Activated CD4-positive, alpha-beta memory T cell treated with anti-CD3 and anti-CD28 coated beads for 36 hours (primary cell): ENCODE measurements around the gene PRDM16. TPM values are rescaled to one million over a fixed set of nuclear protein-coding genes. Genes with fewer than 3 reads are reported as not detected.

ENCODE experiments used
- CTCF ChIA-PET: fragments of 350-600 bp; sonication (Branson Sonifier 250); formaldehyde crosslinking; loops from one replicate; lab custom pipeline; 2021; ENCODE audit warnings: antibody characterized with exemption, inconsistent platforms; lab: Charles Lee
- POLR2A ChIA-PET: fragments of 350-600 bp; sonication (Branson Sonifier 250); formaldehyde crosslinking; loops from one replicate; lab custom pipeline; 2021; ENCODE audit warnings: antibody characterized with exemption; lab: Charles Lee
- DNase-seq: peaks from one replicate; pipeline ENCODE4 v3.0.0-alpha.2; 2020
- H3K27ac Mint-ChIP-seq: one replicate; pipeline ENCODE4 v1.8.0; 2021; ENCODE audit warnings: mixed read lengths
- H3K27me3 Mint-ChIP-seq: one replicate; pipeline ENCODE4 v1.8.0; 2021; ENCODE audit warnings: mixed read lengths
- H3K36me3 Mint-ChIP-seq: one replicate; pipeline ENCODE4 v1.8.0; 2021; ENCODE audit warnings: mixed read lengths
- H3K4me1 Mint-ChIP-seq: one replicate; pipeline ENCODE4 v1.8.0; 2021; ENCODE audit warnings: low read depth, mixed read lengths
- H3K4me3 Mint-ChIP-seq: one replicate; pipeline ENCODE4 v1.8.0; 2021; ENCODE audit warnings: mild to moderate bottlenecking, mixed read lengths
- H3K9me3 Mint-ChIP-seq: one replicate; pipeline ENCODE4 v1.8.0; 2021; ENCODE audit warnings: mixed read lengths
- intact Hi-C: fragments of 100-400 bp; cut with micrococcal nuclease; formaldehyde crosslinking; loops from one replicate; pipeline ENCODE4 v1.15.1; 2023
- total RNA-seq, 2 experiments: library from RNA; stranded (reverse); gene quantifications; one replicate each; pipeline ENCODE4 v1.2.3, GENCODE V29; 2021

Gene PRDM16
- total RNA-seq, 2 experiments from 2014 or later, result not detected

DNA sequence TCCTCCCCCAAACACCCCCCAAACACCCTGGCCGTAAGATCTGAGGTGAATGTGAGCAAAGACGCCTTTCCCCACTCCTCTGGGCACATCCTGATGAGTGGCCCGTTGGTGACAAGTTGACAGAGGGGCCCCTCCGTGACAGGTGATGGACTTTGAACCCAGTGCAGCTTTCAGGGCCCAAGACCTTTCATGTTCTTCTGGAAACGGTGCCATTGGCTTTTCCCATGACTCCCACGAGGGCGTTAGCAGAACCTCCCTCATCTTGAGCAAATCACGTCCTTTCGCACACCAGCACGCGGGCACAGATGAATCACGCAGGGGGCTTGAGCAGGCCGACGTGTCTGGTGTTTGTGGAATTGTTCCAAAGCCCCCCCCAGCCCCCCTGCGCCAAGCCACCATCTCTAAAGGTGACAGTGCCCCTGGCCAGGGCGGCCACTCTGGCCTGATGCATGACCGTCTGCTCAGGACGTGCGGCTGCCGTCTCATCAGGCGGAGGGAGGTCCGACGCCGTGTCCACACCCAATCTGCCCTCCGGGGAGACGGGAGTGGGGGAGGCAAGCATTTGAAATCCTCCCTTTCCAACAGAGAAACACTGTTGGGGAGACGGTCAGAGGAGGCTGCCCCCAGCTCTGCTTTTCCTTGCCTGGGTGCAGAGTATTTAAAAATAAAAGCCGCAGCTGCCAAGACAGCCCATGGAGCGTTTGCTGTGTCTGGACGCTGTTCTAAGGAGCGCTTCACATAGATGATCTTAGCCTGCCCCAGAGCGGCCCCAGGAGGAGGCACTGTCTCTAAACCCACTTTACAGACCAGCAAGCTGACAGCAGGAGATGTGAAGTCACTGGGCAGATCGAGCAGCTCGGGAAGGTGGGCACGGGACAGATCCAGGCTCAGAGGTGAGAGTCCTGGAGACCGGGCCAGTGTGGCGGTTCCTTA lies 287.2 kb downstream of the PRDM16 start:
- peaks cover 2% of the 10 kb centered on the region for H3K27me3 Mint-ChIP-seq
- no peak overlapping the region for H3K4me3 Mint-ChIP-seq
- POLR2A ChIA-PET, result no interaction called here
- no peak for DNase-seq
- H3K27ac Mint-ChIP-seq, result no peak overlapping the region
- H3K9me3 Mint-ChIP-seq, result no peaks in the 10 kb centered on the region
- CTCF ChIA-PET, result no interaction called here
- no peaks in the 10 kb centered on the region for H3K4me1 Mint-ChIP-seq
- intact Hi-C loops, result no loop called here
- no peaks in the 10 kb centered on the region for H3K36me3 Mint-ChIP-seq

DNA sequence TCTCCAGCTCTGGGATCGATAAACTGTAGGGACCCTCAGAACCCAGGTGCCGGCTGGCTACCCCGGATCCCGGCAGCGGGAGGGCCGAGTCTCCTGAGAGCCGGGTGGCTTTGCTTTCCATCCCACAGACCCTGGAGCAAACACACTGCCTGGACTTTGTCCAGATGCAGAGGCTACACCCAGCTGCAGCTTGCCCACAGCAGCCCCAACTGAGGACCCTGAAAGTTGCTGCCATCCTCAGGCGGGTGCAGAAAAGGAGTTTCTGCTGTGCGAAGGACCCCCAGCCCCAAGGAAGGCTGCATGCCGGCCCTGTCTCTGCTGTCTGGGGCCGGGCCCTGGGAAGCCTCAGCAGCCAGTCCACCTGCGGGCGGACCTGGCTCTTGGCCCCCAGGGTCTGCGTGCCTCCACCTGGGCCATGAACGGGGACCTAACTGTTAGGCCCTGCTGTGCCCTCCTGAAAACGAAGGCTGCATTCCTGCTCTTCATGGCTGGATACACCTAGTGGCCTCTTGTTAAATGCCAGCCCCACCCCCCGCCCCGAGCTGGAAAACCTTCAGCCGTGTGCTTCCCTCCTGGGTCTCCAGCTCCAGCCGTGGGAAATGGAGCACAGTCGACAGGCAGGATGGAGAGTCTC lies 287.9 kb downstream of the PRDM16 start:
- CTCF ChIA-PET, result no interaction called here
- no peak overlapping the region for H3K4me3 Mint-ChIP-seq
- POLR2A ChIA-PET, result no interaction called here
- H3K27me3 Mint-ChIP-seq, result peaks cover 6% of the 10 kb centered on the region
- no peaks in the 10 kb centered on the region for H3K9me3 Mint-ChIP-seq
- intact Hi-C loops, result no loop called here
- no peak for DNase-seq
- no peaks in the 10 kb centered on the region for H3K36me3 Mint-ChIP-seq
- H3K4me1 Mint-ChIP-seq, result no peaks in the 10 kb centered on the region
- H3K27ac Mint-ChIP-seq, result no peak overlapping the region

DNA sequence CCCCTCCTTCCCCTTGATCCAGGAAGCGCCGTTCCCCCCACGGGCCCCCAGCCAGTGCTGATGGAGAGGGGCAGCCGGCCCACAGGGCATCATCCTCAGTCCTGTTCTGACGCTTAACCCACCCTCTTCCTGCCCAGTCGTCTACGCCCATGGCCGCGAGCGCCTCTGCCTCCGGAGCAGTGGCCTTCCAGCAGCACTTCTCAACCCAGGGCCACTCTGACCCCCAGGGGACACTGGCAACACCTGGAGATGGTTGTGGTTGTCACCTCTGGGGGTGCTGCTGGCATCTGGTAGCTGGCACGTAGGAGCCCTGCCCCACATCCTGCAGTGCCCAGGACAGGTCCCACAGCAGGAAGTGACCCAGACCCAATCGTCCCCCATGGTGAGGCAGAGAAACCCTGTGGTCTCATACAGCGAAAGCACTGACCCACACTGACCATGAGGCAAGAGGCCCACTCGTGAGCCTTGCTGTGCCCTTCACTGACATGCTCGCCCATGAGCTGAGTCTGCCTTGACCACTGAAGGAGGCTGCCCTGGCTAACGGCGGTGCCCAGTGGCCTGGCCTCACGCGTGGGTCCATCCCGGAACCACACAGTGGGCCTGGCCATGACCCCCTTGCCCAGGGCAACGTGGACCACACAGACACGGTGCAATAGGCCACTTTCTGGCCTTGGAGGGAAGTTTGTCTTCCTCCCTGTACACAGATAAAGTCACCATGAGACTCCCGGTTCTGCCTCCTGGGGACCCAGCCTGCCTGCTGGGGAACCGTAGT lies 288.7 kb downstream of the PRDM16 start:
- intact Hi-C loops, result no loop called here
- CTCF ChIA-PET, result no interaction called here
- H3K4me3 Mint-ChIP-seq, result no peak overlapping the region
- no peak for DNase-seq
- H3K27ac Mint-ChIP-seq, result no peak overlapping the region
- no peaks in the 10 kb centered on the region for H3K4me1 Mint-ChIP-seq
- H3K27me3 Mint-ChIP-seq, result peaks cover 6% of the 10 kb centered on the region
- H3K36me3 Mint-ChIP-seq, result no peaks in the 10 kb centered on the region
- H3K9me3 Mint-ChIP-seq, result no peaks in the 10 kb centered on the region
- POLR2A ChIA-PET, result no interaction called here

DNA sequence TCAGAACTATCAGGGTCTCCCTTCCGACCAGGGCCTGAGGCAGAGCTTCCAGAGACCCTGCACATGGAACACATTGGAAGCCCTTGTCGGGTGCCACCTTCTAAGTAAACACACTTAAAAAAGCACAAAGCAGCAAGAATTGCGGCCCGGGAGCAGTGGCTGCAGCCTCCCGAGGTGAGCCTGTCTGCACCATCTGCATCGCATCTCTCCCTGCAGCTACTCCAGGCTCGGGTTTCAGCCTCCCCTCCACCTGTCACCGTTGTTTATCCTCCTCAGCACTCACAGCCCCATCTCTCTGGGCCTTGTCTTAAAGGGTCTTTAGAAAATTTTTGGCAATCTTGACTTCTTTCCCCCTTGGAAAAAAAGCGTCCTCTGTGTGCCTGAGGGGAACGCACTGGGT lies 290.3 kb downstream of the PRDM16 start:
- DNase-seq, result no peak
- Mint-ChIP-seq H3K4me3 (no peak overlapping the region), H3K9me3 (no peaks in the 10 kb centered on the region), H3K27me3 (peaks cover 12% of the 10 kb centered on the region), H3K27ac (no peak overlapping the region), H3K4me1 (no peaks in the 10 kb centered on the region), H3K36me3 (no peaks in the 10 kb centered on the region)
- CTCF ChIA-PET, result no interaction called here
- intact Hi-C loops, result no loop called here
- POLR2A ChIA-PET, result no interaction called here

DNA sequence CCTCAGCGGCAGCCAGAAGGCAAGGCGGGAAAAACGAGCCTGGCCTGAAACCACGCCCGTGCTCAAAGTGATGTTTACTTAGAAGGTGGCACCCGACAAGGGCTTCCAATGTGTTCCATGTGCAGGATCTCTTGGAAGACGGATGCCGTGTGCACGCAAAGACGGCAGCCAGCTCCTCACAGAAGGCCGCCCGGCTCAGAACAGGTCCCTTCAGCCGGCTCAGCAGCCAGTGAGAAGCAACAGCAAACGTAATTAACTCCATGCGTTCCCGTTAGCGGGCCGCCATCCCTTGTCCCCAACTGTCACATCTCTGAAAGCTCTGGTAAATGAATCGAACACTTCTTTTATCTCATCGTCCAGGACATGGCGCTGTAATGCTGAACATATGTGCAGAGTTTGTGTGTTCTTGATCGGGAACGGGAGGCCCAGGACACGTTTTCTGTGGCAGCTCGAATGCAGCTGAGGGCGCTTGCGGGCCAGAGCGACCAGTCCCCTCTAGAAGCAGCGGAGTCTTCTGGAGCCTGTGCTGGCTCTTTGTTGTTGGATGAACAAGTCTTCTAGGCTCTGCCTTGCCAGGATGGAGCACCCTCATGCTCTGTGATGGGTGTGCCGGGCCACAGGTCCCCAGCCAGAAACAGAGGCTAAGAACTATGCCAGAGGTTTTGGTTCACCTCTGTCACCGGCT lies 290.9 kb downstream of the PRDM16 start:
- no peak overlapping the region for H3K4me3 Mint-ChIP-seq
- POLR2A ChIA-PET, result no interaction called here
- H3K36me3 Mint-ChIP-seq, result no peaks in the 10 kb centered on the region
- no peak overlapping the region for H3K27ac Mint-ChIP-seq
- no peaks in the 10 kb centered on the region for H3K9me3 Mint-ChIP-seq
- peaks cover 12% of the 10 kb centered on the region for H3K27me3 Mint-ChIP-seq
- no peak for DNase-seq
- no peaks in the 10 kb centered on the region for H3K4me1 Mint-ChIP-seq
- CTCF ChIA-PET, result no interaction called here
- intact Hi-C loops, result no loop called here

DNA sequence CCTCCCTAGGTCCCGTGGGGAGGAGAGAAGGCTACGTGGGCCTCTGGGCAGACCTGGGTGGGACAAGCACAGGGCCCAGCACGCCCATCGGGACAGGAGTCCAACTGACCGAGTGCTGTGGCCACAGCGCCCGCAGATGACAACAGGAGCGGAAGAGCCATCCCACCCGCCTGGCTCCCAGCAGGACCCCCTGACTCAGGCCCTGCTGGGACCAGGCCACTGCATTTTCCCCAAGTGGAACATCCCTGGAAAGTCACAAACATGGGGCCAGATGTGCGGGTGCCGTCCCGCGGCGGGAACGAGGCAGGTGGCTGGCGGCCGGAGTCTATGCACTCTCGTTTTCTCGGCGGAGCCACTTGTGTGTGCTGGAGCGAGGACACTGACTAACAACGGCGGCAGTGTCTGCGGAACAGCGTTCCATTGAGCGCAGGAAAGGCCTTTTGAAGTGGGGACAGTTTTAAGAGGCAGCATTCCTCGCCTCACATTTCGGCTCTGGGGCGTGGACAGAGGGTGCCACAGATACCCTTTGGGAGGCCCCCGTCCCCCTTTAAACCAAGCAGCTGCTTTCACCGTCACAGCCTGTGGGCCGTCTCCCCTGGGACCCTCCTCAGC lies 291.7 kb downstream of the PRDM16 start:
- no peak for DNase-seq
- no peak overlapping the region for H3K4me3 Mint-ChIP-seq
- no peaks in the 10 kb centered on the region for H3K36me3 Mint-ChIP-seq
- intact Hi-C loops, result no loop called here
- ChIA-PET CTCF (no interaction called here), POLR2A (no interaction called here)
- peaks cover 12% of the 10 kb centered on the region for H3K27me3 Mint-ChIP-seq
- no peaks in the 10 kb centered on the region for H3K4me1 Mint-ChIP-seq
- no peaks in the 10 kb centered on the region for H3K9me3 Mint-ChIP-seq
- H3K27ac Mint-ChIP-seq, result no peak overlapping the region

DNA sequence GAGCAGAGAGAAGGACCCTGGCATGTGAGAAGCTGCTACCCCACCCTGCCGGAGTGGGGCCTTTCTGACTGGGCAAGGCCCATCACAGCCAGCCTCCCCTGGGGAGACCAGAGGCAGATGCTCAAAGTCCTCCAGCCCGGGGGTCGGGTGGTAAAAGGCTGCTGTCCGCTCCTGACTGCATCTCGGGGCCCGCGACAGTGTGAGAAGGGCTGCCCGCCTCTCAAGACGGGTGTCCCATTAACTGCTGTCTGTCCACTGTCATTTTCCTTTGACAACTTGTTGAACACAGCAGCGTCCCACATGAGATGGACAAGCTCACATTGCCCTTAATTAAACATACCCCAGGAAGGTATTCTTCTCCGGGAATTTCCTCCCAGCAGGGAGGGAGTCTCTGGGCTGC lies 294.0 kb downstream of the PRDM16 start:
- ChIA-PET POLR2A (no interaction called here), CTCF (no interaction called here)
- Mint-ChIP-seq H3K9me3 (no peaks in the 10 kb centered on the region), H3K4me3 (no peak overlapping the region), H3K36me3 (no peaks in the 10 kb centered on the region), H3K27ac (no peak overlapping the region), H3K4me1 (no peaks in the 10 kb centered on the region), H3K27me3 (peaks cover 12% of the 10 kb centered on the region)
- intact Hi-C loops, result no loop called here
- DNase-seq, result no peak

DNA sequence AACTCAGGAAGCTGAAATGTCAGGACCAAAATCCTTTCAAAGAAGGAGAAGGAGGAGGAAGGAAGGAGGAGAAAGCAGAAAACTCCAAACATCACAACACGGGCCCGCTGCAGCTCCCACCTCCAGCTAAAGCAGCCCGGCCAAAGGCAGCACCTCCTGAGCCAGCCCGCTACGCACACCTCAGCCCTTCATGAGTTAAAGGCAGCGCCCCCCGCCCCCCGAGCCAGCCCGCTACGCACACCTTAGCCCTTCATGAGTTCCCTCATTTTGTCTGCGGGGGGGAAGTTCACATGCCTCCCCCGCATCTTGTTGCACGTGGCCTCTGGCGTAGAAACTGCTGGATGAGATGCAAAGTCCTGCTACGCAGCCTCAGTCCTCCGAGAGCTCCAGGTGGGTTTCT lies 294.8 kb downstream of the PRDM16 start:
- Mint-ChIP-seq H3K4me3 (no peak overlapping the region), H3K4me1 (no peaks in the 10 kb centered on the region), H3K27me3 (peaks cover 12% of the 10 kb centered on the region), H3K36me3 (no peaks in the 10 kb centered on the region), H3K9me3 (no peaks in the 10 kb centered on the region), H3K27ac (no peak overlapping the region)
- DNase-seq, result no peak
- POLR2A ChIA-PET, result interaction anchor here (0.5 kb wide), 1 partner anchor 190 kb away, joined by 3 read pairs; no protein-coding TSS in a partner anchor
- intact Hi-C loops, result no loop called here
- CTCF ChIA-PET, result no interaction called here

DNA sequence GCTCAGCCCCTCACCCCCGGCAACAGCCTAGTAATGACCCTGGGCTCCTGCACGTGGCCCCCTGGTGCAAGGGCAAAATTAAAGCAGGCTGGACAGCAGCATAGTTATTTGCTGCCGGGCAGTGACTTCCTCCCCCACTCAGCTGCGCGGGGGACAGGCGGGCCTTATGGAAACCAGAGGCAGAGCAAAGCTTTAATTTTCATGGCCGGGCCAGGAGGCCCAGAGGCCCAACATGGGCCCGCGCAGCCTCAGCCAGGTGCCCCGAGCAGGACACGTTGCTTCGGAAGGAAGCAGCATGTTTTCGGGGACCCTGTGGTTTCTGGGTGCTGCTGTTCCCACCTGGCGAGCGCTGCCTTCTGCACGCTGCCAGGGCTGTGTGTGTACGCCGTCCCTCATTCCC lies 295.5 kb downstream of the PRDM16 start:
- intact Hi-C loops, result no loop called here
- H3K27ac Mint-ChIP-seq, result no peak overlapping the region
- H3K4me1 Mint-ChIP-seq, result no peaks in the 10 kb centered on the region
- CTCF ChIA-PET, result no interaction called here
- no peaks in the 10 kb centered on the region for H3K9me3 Mint-ChIP-seq
- no peak for DNase-seq
- no peak overlapping the region for H3K4me3 Mint-ChIP-seq
- peaks cover 12% of the 10 kb centered on the region for H3K27me3 Mint-ChIP-seq
- H3K36me3 Mint-ChIP-seq, result no peaks in the 10 kb centered on the region
- POLR2A ChIA-PET, result no interaction called here

DNA sequence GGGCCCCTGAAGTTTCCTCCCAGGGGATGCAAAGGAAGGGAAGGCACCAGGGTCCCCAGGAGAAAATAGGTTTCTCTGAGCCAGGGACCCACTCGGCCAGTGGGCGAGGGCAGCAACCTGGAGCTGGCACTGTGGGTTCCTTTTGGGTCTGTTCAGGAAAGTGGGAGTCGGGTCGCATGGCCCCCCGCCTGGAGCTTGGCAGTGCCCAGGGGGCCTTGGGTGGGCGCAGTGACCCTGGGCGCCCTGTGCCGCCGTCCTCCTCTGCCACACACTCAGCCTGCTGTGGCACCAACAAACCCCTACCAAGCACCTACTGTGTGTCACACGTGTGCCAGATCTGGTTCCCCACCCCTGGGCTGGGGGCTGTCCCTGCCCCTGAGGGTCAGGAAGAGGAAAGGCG lies 296.0 kb downstream of the PRDM16 start:
- no peak overlapping the region for H3K27ac Mint-ChIP-seq
- ChIA-PET CTCF (no interaction called here), POLR2A (no interaction called here)
- H3K9me3 Mint-ChIP-seq, result no peaks in the 10 kb centered on the region
- peaks cover 12% of the 10 kb centered on the region for H3K27me3 Mint-ChIP-seq
- H3K4me1 Mint-ChIP-seq, result no peaks in the 10 kb centered on the region
- no peak for DNase-seq
- no peaks in the 10 kb centered on the region for H3K36me3 Mint-ChIP-seq
- intact Hi-C loops, result no loop called here
- no peak overlapping the region for H3K4me3 Mint-ChIP-seq

DNA sequence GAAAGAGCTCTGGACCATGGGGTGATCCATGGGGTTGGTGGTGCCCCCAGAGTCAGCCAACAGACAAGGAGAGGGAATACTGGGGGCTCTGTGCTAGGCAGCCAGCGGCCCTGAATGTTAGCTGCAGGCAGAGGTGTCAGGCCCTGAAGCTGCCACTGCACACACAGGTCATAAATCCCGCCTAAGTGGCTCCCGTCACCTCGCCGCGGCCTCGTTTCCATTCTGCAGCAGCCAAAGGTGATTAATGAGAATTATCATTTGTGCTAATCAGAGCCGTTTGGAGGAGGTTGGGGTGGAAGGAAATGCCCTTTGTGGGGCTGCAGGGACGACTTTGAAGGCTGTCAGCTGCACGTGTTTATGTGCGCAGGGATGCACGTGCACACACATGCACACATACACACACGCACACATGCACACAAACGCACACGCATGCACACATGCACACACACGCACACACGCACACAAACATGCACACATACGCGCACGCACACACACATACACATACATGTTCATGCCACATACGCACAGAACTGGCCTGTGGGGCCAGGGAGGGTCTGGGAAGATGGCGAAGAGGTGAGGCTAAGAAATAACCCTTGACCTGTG lies 296.6 kb downstream of the PRDM16 start:
- H3K36me3 Mint-ChIP-seq, result no peaks in the 10 kb centered on the region
- H3K27me3 Mint-ChIP-seq, result peaks cover 12% of the 10 kb centered on the region
- intact Hi-C loops, result no loop called here
- POLR2A ChIA-PET, result no interaction called here
- H3K4me3 Mint-ChIP-seq, result no peak overlapping the region
- DNase-seq, result no peak
- CTCF ChIA-PET, result no interaction called here
- no peak overlapping the region for H3K27ac Mint-ChIP-seq
- H3K4me1 Mint-ChIP-seq, result no peaks in the 10 kb centered on the region
- no peaks in the 10 kb centered on the region for H3K9me3 Mint-ChIP-seq
